ENCODE measurements around the gene CCNL2. TPM values are rescaled to one million over a fixed set of nuclear protein-coding genes. Genes with fewer than 3 reads are reported as not detected.

The CCNL2 gene
- total RNA-seq, 1 experiment from 2014 or later, result 142 TPM

DNA sequence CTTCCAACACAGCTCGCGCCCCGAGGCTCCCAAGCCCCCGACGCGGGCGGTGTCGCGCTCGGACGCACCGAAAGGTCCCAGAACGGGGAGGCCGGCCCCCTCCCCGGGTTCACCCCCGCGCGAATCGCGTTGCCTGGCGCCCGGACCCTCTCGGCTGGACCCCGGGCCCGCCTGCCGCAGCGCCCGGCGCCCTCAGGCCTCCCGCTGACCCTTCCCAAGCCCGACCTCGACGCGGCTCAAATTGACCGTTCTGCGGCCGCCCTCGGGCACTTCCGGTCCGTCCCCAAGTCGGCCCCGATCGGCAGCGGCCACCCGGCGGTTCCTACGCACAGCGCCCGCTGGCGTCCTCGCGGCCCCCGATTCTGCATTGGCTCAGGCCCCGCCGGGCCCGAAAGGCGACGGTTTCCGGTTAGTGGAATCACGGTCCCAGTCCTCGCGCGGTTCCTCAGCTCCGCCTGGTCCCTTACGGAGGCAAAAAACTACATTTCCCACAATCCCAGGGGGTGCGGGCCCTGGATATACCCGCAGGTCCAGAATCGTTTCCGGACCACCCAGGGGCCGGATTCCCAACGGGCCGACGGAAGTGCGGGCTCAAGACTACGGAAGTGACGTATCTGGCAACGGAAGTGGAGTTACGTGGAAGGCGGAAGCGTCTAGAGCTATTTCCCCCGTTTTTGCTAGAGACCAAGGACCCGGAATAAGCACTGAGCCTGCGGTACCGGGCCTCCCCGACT lies 24.0 kb downstream of the CCNL2 start, which contains the start of gene AURKAIP1:
TSS of gene AURKAIP1 (minus strand) at position 279 of the 734 bp plus-strand sequence. CDS start 451 bp downstream, outside the sequence.
- ChIA-PET POLR2A (interaction anchor here (0.6 to 2.1 kb wide), 6 partner anchors 20 to 66 kb away, joined by 3 to 12 read pairs (median 4); partner anchors contain the start of genes CCNL2 and MRPL20), CTCF (interaction anchor here (0.6 to 1.5 kb wide), 8 partner anchors 21 to 304 kb away, joined by 3 to 8 read pairs (median 4); partner anchors contain the start of gene CCNL2)
- peak within 1 kb of the TSS; percentile 82 for H3K4me3 Mint-ChIP-seq
- peaks cover 8% of the 10 kb centered on the region; the same call in 1 of the 2 replicates for H3K36me3 Mint-ChIP-seq
- DNase-seq (ENCODE audit: low spot score) (peak; percentile 98), ATAC-seq (peak; percentile 91)
- no peaks in the 10 kb centered on the region for H3K27me3 Mint-ChIP-seq (ENCODE audit: low read depth)
- peaks cover 3% of the 10 kb centered on the region; the same call in 1 of the 2 replicates for H3K4me1 Mint-ChIP-seq
- no peaks in the 10 kb centered on the region for H3K9me3 Mint-ChIP-seq
- peak within 1 kb of the TSS; percentile 87 for H3K27ac Mint-ChIP-seq
- peak; percentile 100 for TF ChIP-seq HMGXB4 (CRISPR knock-in tag; IDR thresholded peaks at IDR 0.05)
- no peak for TF ChIP-seq SMAD3 (CRISPR knock-in tag; IDR thresholded peaks at IDR 0.05; ENCODE audit: borderline replicate concordance)
- TF ChIP-seq SOX15 (CRISPR knock-in tag; IDR thresholded peaks at IDR 0.05), result no peak
- no peak; the same call in 1 of the 2 replicates for TF ChIP-seq ZNF219 (CRISPR knock-in tag; IDR thresholded peaks at IDR 0.05; ENCODE audit: borderline replicate concordance)
- no peak for TF ChIP-seq JAZF1 (CRISPR knock-in tag; IDR thresholded peaks at IDR 0.05)
- TF ChIP-seq FOXP1 (CRISPR knock-in tag; IDR thresholded peaks at IDR 0.05; ENCODE audit: borderline replicate concordance), result peak; percentile 51; the same call in 1 of the 2 replicates
- TF ChIP-seq, protein P1, sequence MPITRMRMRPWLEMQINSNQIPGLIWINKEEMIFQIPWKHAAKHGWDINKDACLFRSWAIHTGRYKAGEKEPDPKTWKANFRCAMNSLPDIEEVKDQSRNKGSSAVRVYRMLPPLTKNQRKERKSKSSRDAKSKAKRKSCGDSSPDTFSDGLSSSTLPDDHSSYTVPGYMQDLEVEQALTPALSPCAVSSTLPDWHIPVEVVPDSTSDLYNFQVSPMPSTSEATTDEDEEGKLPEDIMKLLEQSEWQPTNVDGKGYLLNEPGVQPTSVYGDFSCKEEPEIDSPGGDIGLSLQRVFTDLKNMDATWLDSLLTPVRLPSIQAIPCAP (CRISPR knock-in tag; IDR thresholded peaks at IDR 0.05), result no peak
- TF ChIP-seq ZNF671 (CRISPR knock-in tag; IDR thresholded peaks at IDR 0.05), result no peak
- TF ChIP-seq TEAD4 (CRISPR knock-in tag; IDR thresholded peaks at IDR 0.05), result peak; percentile 14; the same call in 1 of the 2 replicates
- TF ChIP-seq HMGA2 (CRISPR knock-in tag; IDR thresholded peaks at IDR 0.05), result no peak
- no peak for TF ChIP-seq EMX1 (CRISPR knock-in tag; IDR thresholded peaks at IDR 0.05)
- TF ChIP-seq, protein P2, sequence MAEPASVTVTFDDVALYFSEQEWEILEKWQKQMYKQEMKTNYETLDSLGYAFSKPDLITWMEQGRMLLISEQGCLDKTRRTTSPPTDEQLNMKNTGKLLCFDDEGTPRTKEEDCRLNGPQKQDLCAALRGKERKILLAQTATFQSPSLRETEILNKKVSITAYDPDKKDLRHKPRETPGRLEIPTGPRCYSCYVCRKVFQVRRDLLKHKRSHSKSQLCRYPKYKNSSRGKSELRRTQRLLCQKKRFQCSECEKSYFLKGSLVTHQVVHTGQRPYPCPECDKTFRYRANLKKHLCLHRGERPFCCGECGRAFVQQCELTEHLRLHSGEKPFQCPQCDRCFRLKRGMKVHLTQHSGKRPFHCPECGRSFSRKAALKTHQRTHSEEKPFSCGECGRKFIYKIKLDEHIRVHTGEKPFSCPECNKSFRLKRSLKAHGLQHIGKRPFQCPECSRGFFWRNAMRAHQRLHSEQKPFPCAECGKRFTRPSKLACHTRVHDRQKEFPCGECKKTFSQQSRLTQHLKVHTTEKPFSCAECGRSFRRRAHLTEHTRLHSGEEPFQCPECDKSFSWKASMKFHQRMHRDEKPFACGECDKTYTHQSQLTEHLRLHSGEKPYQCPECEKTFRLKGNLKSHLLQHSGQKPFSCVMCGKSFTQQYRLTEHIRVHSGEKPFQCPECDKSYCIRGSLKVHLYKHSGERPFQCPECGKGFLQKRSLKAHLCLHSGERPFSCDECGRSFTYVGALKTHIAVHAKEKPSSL (CRISPR knock-in tag; conservative IDR thresholded peaks at IDR 0.05), result no peak
- TF ChIP-seq, protein P3, sequence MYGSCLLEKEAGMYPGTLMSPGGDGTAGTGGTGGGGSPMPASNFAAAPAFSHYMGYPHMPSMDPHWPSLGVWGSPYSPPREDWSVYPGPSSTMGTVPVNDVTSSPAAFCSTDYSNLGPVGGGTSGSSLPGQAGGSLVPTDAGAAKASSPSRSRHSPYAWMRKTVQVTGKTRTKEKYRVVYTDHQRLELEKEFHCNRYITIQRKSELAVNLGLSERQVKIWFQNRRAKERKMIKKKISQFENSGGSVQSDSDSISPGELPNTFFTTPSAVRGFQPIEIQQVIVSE (CRISPR knock-in tag; IDR thresholded peaks at IDR 0.05; ENCODE audit: borderline replicate concordance), result no peak
- TF ChIP-seq NFATC4 (CRISPR knock-in tag; IDR thresholded peaks at IDR 0.05), result no peak
- TF ChIP-seq GTF2I (CRISPR knock-in tag; conservative IDR thresholded peaks at IDR 0.05), result no peak
- TF ChIP-seq ZBTB43 (CRISPR knock-in tag; IDR thresholded peaks at IDR 0.05), result peak; percentile 83
- no peak for TF ChIP-seq NFE2L1 (CRISPR knock-in tag; IDR thresholded peaks at IDR 0.05)
- TF ChIP-seq USF2 (CRISPR knock-in tag; IDR thresholded peaks at IDR 0.05), result peak; percentile 46
- TF ChIP-seq, protein P4, sequence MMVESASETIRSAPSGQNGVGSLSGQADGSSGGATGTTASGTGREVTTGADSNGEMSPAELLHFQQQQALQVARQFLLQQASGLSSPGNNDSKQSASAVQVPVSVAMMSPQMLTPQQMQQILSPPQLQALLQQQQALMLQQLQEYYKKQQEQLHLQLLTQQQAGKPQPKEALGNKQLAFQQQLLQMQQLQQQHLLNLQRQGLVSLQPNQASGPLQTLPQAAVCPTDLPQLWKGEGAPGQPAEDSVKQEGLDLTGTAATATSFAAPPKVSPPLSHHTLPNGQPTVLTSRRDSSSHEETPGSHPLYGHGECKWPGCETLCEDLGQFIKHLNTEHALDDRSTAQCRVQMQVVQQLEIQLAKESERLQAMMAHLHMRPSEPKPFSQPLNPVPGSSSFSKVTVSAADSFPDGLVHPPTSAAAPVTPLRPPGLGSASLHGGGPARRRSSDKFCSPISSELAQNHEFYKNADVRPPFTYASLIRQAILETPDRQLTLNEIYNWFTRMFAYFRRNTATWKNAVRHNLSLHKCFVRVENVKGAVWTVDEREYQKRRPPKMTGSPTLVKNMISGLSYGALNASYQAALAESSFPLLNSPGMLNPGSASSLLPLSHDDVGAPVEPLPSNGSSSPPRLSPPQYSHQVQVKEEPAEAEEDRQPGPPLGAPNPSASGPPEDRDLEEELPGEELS (CRISPR knock-in tag; IDR thresholded peaks at IDR 0.05), result 0 out of 2 replicates have a peak, but pooled peaks have one; percentile 12
- TF ChIP-seq ZNF423 (CRISPR knock-in tag; IDR thresholded peaks at IDR 0.05), result no peak
- TF ChIP-seq PRDM15 (CRISPR knock-in tag; IDR thresholded peaks at IDR 0.05), result no peak
- peak; percentile 86 for TF ChIP-seq ETV6 (CRISPR knock-in tag; IDR thresholded peaks at IDR 0.05)

Measured in WTC11 (cell line).